HEK293 (cell line): Measurements from ENCODE around the gene UHRF1.

ENCODE experiments used
- CTCF ChIA-PET: fragments of 350-600 bp; formaldehyde crosslinking; extraction: SDS; loops from one replicate; lab custom pipeline; 2021; ENCODE audit warnings: antibody characterized with exemption; lab: Yijun Ruan, JAX
- POLR2A ChIA-PET: fragments of 300-600 bp; formaldehyde crosslinking; extraction: SDS; loops from one replicate; lab custom pipeline; 2020; ENCODE audit warnings: antibody characterized with exemption, inconsistent platforms; lab: Yijun Ruan, JAX
- H3K27ac ChIP-seq: fragments of 200-500 bp; sonication (Bioruptor generic); 2 replicates; pipeline ENCODE4 v1.5.1; 2014; ENCODE audit warnings: low read depth, low read length, control low read depth, inconsistent platforms; ENCODE audit errors: extremely low read depth
- H3K36me3 ChIP-seq, 2 experiments: fragments of 200-500 bp in 1 of 2; sonication (Bioruptor generic) in 1 of 2; 1 replicate in 1 of 2; 2 replicates in 1 of 2; pipeline ENCODE4 v1.5.1; 2014 to 2017; ENCODE audit warnings: inconsistent platforms in 2 of 2, low read length in 2 of 2; ENCODE audit not compliant: control insufficient read depth in 2 of 2, insufficient read depth in 1 of 2
- H3K4me1 ChIP-seq: fragments of 200-500 bp; sonication (Bioruptor generic); 2 replicates; pipeline ENCODE4 v1.5.1; 2014; ENCODE audit warnings: mild to moderate bottlenecking, low read length, inconsistent platforms; ENCODE audit not compliant: control insufficient read depth, insufficient read depth
- H3K4me3 ChIP-seq: 2 replicates; pipeline ENCODE4 v1.5.1; 2011; ENCODE audit warnings: low read depth, mild to moderate bottlenecking, control low read depth, low read length, moderate library complexity
- H3K9me3 ChIP-seq: fragments of 200-500 bp; sonication (Bioruptor generic); 2 replicates; pipeline ENCODE4 v1.5.1; 2014; ENCODE audit warnings: low read depth, low read length, inconsistent platforms; ENCODE audit not compliant: control insufficient read depth, insufficient read depth
- EGR2 ChIP-seq: fragments of 450-650 bp; formaldehyde crosslinking; IDR thresholded peaks from 2 replicates; pipeline ENCODE4 v1.5.1; 2016; ENCODE audit warnings: low read depth, missing biosample characterization, missing genetic modification characterization
- ELK4 ChIP-seq: IDR thresholded peaks from 2 replicates; pipeline ENCODE4 v1.6.1; 2011; ENCODE audit warnings: mild to moderate bottlenecking, low read depth, low read length, borderline replicate concordance
- HIC1 ChIP-seq: fragments of 450-650 bp; formaldehyde crosslinking; IDR thresholded peaks from 2 replicates; pipeline ENCODE4 v1.5.1; 2016; ENCODE audit warnings: missing biosample characterization, missing genetic modification characterization
- SCRT1 ChIP-seq: fragments of 450-650 bp; formaldehyde crosslinking; IDR thresholded peaks from 2 replicates; pipeline ENCODE4 v1.5.1; 2016; ENCODE audit warnings: missing biosample characterization, missing genetic modification characterization, borderline replicate concordance
- SP3 ChIP-seq: fragments of 450-650 bp; formaldehyde crosslinking; IDR thresholded peaks from 2 replicates; pipeline ENCODE4 v1.5.1; 2016; ENCODE audit warnings: missing biosample characterization, missing genetic modification characterization
- YY2 ChIP-seq: fragments of 450-650 bp; formaldehyde crosslinking; IDR thresholded peaks from 2 replicates; pipeline ENCODE4 v1.5.1; 2016; ENCODE audit warnings: missing biosample characterization, missing genetic modification characterization
- ZBTB7A ChIP-seq: fragments of 450-650 bp; formaldehyde crosslinking; IDR thresholded peaks from 2 replicates; pipeline ENCODE4 v1.5.1; 2016; ENCODE audit warnings: low read depth, missing biosample characterization, missing genetic modification characterization
- ZFHX2 ChIP-seq: fragments of 450-650 bp; formaldehyde crosslinking; conservative IDR thresholded peaks from 2 replicates; pipeline ENCODE4 v1.5.1; 2016; ENCODE audit warnings: missing biosample characterization, missing genetic modification characterization
- ZNF19 ChIP-seq: fragments of 450-650 bp; formaldehyde crosslinking; IDR thresholded peaks from 2 replicates; pipeline ENCODE4; 2016; ENCODE audit warnings: missing biosample characterization, missing genetic modification characterization, low read depth
- ZNF239 ChIP-seq: fragments of 450-650 bp; formaldehyde crosslinking; IDR thresholded peaks from 2 replicates; pipeline ENCODE4 v1.5.1; 2016; ENCODE audit warnings: missing biosample characterization, missing genetic modification characterization
- ZNF274 ChIP-seq, 2 experiments: fragments of 200-500 bp in 1 of 2; fragments of 450-650 bp in 1 of 2; sonication (Bioruptor generic) in 1 of 2; formaldehyde crosslinking in 1 of 2; IDR thresholded peaks; 2 replicates each; pipeline versions ENCODE4 v1.5.1 to v1.6.1; 2014 to 2016; ENCODE audit warnings: borderline replicate concordance in 1 of 2, inconsistent platforms in 1 of 2, low read length in 1 of 2, missing biosample characterization in 1 of 2, missing genetic modification characterization in 1 of 2
- ZNF416 ChIP-seq: fragments of 450-650 bp; formaldehyde crosslinking; IDR thresholded peaks from 2 replicates; pipeline ENCODE4 v1.5.1; 2016; ENCODE audit warnings: missing biosample characterization, missing genetic modification characterization
- ZNF48 ChIP-seq: fragments of 450-650 bp; formaldehyde crosslinking; IDR thresholded peaks from 2 replicates; pipeline ENCODE4 v1.5.1; 2016; ENCODE audit warnings: missing biosample characterization, missing genetic modification characterization
- ZNF514 ChIP-seq: fragments of 450-650 bp; formaldehyde crosslinking; IDR thresholded peaks from 2 replicates; pipeline ENCODE4 v1.5.1; 2016; ENCODE audit warnings: missing biosample characterization, missing genetic modification characterization
- ZNF645 ChIP-seq: fragments of 450-650 bp; formaldehyde crosslinking; IDR thresholded peaks from 2 replicates; pipeline ENCODE4; 2016; ENCODE audit warnings: missing biosample characterization, missing genetic modification characterization
- ZNF704 ChIP-seq: fragments of 450-650 bp; formaldehyde crosslinking; IDR thresholded peaks from 2 replicates; pipeline ENCODE4 v1.5.1; 2016; ENCODE audit warnings: missing biosample characterization, missing genetic modification characterization
- ZNF777 ChIP-seq: fragments of 450-650 bp; formaldehyde crosslinking; IDR thresholded peaks from 2 replicates; pipeline ENCODE4 v1.5.1; 2017; ENCODE audit warnings: missing biosample characterization, missing genetic modification characterization, borderline replicate concordance

The UHRF1 gene

GRCh38 chr19:4914736-4915501 lies 5.6 kb downstream of the UHRF1 start (continued):
- TF ChIP-seq ELK4 (no peak), SP3 (tag by site-specific recombination) (peak; percentile 68), HIC1 (tag by site-specific recombination) (peak; percentile 88), EGR2 (tag by site-specific recombination) (peak; percentile 83), ZNF645 (tag by site-specific recombination) (no peak), SCRT1 (tag by site-specific recombination) (peak; percentile 37; the same call in 1 of the 2 replicates)

GRCh38 chr19:4916292-4917082 lies 7.2 kb downstream of the UHRF1 start:
- H3K4me3 ChIP-seq, result no peak overlapping the region
- no peaks in the 10 kb centered on the region for H3K9me3 ChIP-seq
- peaks cover 7% of the 10 kb centered on the region for H3K4me1 ChIP-seq
- no peak overlapping the region for H3K27ac ChIP-seq
- TF ChIP-seq ZNF704, result no peak
- TF ChIP-seq ZNF19 (tag by site-specific recombination), result no peak
- no peak for TF ChIP-seq ZNF416 (tag by site-specific recombination)
- TF ChIP-seq HIC1 (tag by site-specific recombination), result no peak
- TF ChIP-seq ZNF48 (tag by site-specific recombination), result no peak
- no peak for TF ChIP-seq ZNF777 (tag by site-specific recombination)
- no peak for TF ChIP-seq ZFHX2 (tag by site-specific recombination)
- TF ChIP-seq ZNF514 (tag by site-specific recombination), result no peak
- no peak for TF ChIP-seq ZNF274 (IDR thresholded peaks at IDR 0.05; ENCODE audit: low read length)
- no peak for TF ChIP-seq ZNF274 (tag by site-specific recombination; IDR thresholded peaks at IDR 0.05; ENCODE audit: borderline replicate concordance)
- no peak for TF ChIP-seq ZNF239 (tag by site-specific recombination)
- TF ChIP-seq YY2 (tag by site-specific recombination), result no peak
- TF ChIP-seq ZBTB7A (tag by site-specific recombination), result no peak
- CTCF ChIA-PET, result interaction anchor here (0.5 to 6.2 kb wide), 8 partner anchors 9 to 1799 kb away, joined by 3 to 54 read pairs (median 4); no protein-coding TSS in a partner anchor
- POLR2A ChIA-PET, result interaction anchor here (0.6 to 1.2 kb wide), 4 partner anchors 21 to 118 kb away, joined by 3 to 7 read pairs (median 3); partner anchors contain the start of gene PLIN3
- peaks cover 65 to 91% of the 10 kb centered on the region in 2 experiments for H3K36me3 ChIP-seq
